Mesenteric fat pad (tissue), 1 donor: Measurements from ENCODE around the gene PSAT1. TPM values are rescaled to one million over a fixed set of nuclear protein-coding genes. Genes with fewer than 3 reads are reported as not detected.

Source experiments
- DNase-seq: peaks from one replicate; pipeline ENCODE4 v3.0.0-alpha.2; 2020; ENCODE audit warnings: low spot score
- total RNA-seq: library from RNA; stranded (reverse); fragmentation: NEBNext Ultra II Directional; extraction: Animal tissue kit (Norgen Biotek cat#: 25700); gene quantifications from one replicate; pipeline ENCODE4 v1.2.1, GENCODE V29; 2021
- donor health status: DM: yes; HTN: yes; CAD: no.

Gene PSAT1
- total RNA-seq, 1 donor from 2014 or later: 19.1 TPM

- no peak for DNase-seq
Measured at GRCh38 chr9:78365748-78366697, 69.1 kb downstream of the PSAT1 start.

GRCh38 chr9:78366827-78367226 lies 69.9 kb downstream of the PSAT1 start:
- no peak for DNase-seq

- no peak for DNase-seq
Measured at GRCh38 chr9:78368236-78368635, 71.3 kb downstream of the PSAT1 start.

GRCh38 chr9:78369639-78370219 lies 72.8 kb downstream of the PSAT1 start:
- peak; percentile 83 for DNase-seq

- DNase-seq: no peak
Measured at GRCh38 chr9:78370991-78371390, 74.1 kb downstream of the PSAT1 start.

GRCh38 chr9:78371981-78372380 lies 75.1 kb downstream of the PSAT1 start:
- no peak for DNase-seq

Other genes starting within 250 kb of the PSAT1 start
- 9.4 TPM for gene CEP78, start 61.0 kb upstream of the PSAT1 start, total RNA-seq